ENCODE data around the gene PPP6C. TPM values are rescaled to one million over a fixed set of nuclear protein-coding genes. Genes with fewer than 3 reads are reported as not detected.
"Not testable (repeated sequence)": the region's sequence is repeated elsewhere in the genome, so short reads cannot be mapped to it uniquely, and the experiment has no call there.

The PPP6C gene
- 10 to 100 TPM; 48.2 to 54.7 TPM for total RNA-seq

- intact Hi-C loops (cut with DNase I) = no loop called here
- peak; percentile 52 for TF ChIP-seq CTCF (IDR thresholded peaks at IDR 0.05)
- peaks cover 6% of the 10 kb centered on the region for H3K4me1 ChIP-seq
Measured at GRCh38 chr9:125189361-125190289, at the start of gene PPP6C. Gene PPP6C, minus strand, starts transcription at chr9:125189803. Its CDS starts 85 bp downstream, at chr9:125189718.

GRCh38 chr9:125238915-125239446 lies 49.4 kb upstream of the PPP6C start:
- Histone ChIP-seq H3K9me3 (no peaks in the 10 kb centered on the region), H3K9ac (ENCODE audit: low read depth in 2 of 2, low read length in 2 of 2) (no peak overlapping the region), H3K36me3 (peaks cover 14% of the 10 kb centered on the region), H3K27ac (no peak overlapping the region), H3K27me3 (no peaks in the 10 kb centered on the region), H3K4me1 (peaks cover 20% of the 10 kb centered on the region), H3K4me3 (peak overlapping the region; percentile 99)
- intact Hi-C loops (cut with DNase I) = no loop called here
- DNase-seq = no peak
- no peak for TF ChIP-seq CTCF (IDR thresholded peaks at IDR 0.05)

More at GRCh38 chr9:125189361-125190289, at the start of gene PPP6C:
- peak within 1 kb of the TSS; percentile 98 for H3K4me3 ChIP-seq
- H3K27me3 ChIP-seq = no peaks in the 10 kb centered on the region
- DNase-seq = peak; percentile 97
- no peaks in the 10 kb centered on the region for H3K36me3 ChIP-seq
- H3K27ac ChIP-seq = peak within 1 kb of the TSS; percentile 81
- peak within 1 kb of the TSS; percentile 90 to 99 for H3K9ac ChIP-seq (ENCODE audit: low read depth in 2 of 2, low read length in 2 of 2)
- H3K9me3 ChIP-seq = no peaks in the 10 kb centered on the region

GRCh38 chr9:125238127-125238914 lies 48.7 kb upstream of the PPP6C start:
- Histone ChIP-seq H3K27me3 (no peaks in the 10 kb centered on the region), H3K4me3 (peak overlapping the region; percentile 99), H3K36me3 (peaks cover 14% of the 10 kb centered on the region), H3K9ac (ENCODE audit: low read depth in 2 of 2, low read length in 2 of 2) (peak overlapping the region in 1 of 2 donors; percentile 31), H3K9me3 (no peaks in the 10 kb centered on the region), H3K27ac (no peak overlapping the region), H3K4me1 (peaks cover 20% of the 10 kb centered on the region)
- DNase-seq = no peak
- no peak for TF ChIP-seq CTCF (IDR thresholded peaks at IDR 0.05)
- intact Hi-C loops (cut with DNase I) = no loop called here

GRCh38 chr9:125236520-125237159 lies 47.0 kb upstream of the PPP6C start:
- H3K27ac ChIP-seq; intact Hi-C loops (cut with DNase I); H3K4me3 ChIP-seq; H3K27me3 ChIP-seq; DNase-seq; H3K9me3 ChIP-seq; H3K9ac ChIP-seq (ENCODE audit: low read depth in 2 of 2, low read length in 2 of 2): not testable (repeated sequence)
- Histone ChIP-seq H3K36me3 (peaks cover 14% of the 10 kb centered on the region), H3K4me1 (peaks cover 20% of the 10 kb centered on the region)

- TF ChIP-seq CTCF (IDR thresholded peaks at IDR 0.05) = no peak
- H3K27ac ChIP-seq = no peak overlapping the region
- H3K27me3 ChIP-seq = no peaks in the 10 kb centered on the region
- H3K4me1 ChIP-seq = peaks cover 20% of the 10 kb centered on the region
- no peaks in the 10 kb centered on the region for H3K9me3 ChIP-seq
- no peak for DNase-seq
- peaks cover 14% of the 10 kb centered on the region for H3K36me3 ChIP-seq
- intact Hi-C loops (cut with DNase I) = no loop called here
- no peak overlapping the region for H3K4me3 ChIP-seq
- H3K9ac ChIP-seq (ENCODE audit: low read depth in 2 of 2, low read length in 2 of 2) = no peak overlapping the region
Measured at GRCh38 chr9:125235804-125236519, 46.4 kb upstream of the PPP6C start.

GRCh38 chr9:125234099-125234498 lies 44.5 kb upstream of the PPP6C start:
- intact Hi-C loops (cut with DNase I); H3K4me3 ChIP-seq; H3K9me3 ChIP-seq; H3K27me3 ChIP-seq; H3K9ac ChIP-seq (ENCODE audit: low read depth in 2 of 2, low read length in 2 of 2); H3K27ac ChIP-seq; H3K36me3 ChIP-seq; DNase-seq: not testable (repeated sequence)
- H3K4me1 ChIP-seq = peaks cover 17% of the 10 kb centered on the region

Measured in colonic mucosa (tissue), 4 donors.